GM23338 (cell line): ENCODE results near the gene PEAR1. TPM values are rescaled to one million over a fixed set of nuclear protein-coding genes. Genes with fewer than 3 reads are reported as not detected.
A peak's percentile ranks its signal among the peaks of the same experiment; 100 is the strongest.

ENCODE experiments used
- ATAC-seq: fragments of 200-7000 bp; cut with Tn5 transposase; 3 replicates; pipeline ENCODE4 v1.9.1; 2020
- DNase-seq: peaks from one replicate; pipeline ENCODE4 v3.0.0-alpha.2; 2015; ENCODE audit warnings: low spot score
- H2AFZ ChIP-seq: fragments of 200-600 bp; sonication (generic); 2 replicates; pipeline ENCODE4 v1.8.0; 2016; ENCODE audit warnings: antibody characterized with exemption, mild to moderate bottlenecking, moderate library complexity
- H3F3A ChIP-seq: fragments of 200-600 bp; sonication (generic); replicated peaks from 2 replicates; pipeline ENCODE4 v1.8.0; 2017; ENCODE audit warnings: antibody characterized with exemption, mixed run types, low read depth
- H3K27ac ChIP-seq: fragments of 200-600 bp; sonication (generic); 2 replicates; pipeline ENCODE4 v1.6.1; 2016; ENCODE audit warnings: low read depth
- H3K27me3 ChIP-seq: fragments of 200-600 bp; sonication (generic); 2 replicates; pipeline ENCODE4 v1.8.0; 2016; ENCODE audit warnings: mild to moderate bottlenecking, mixed run types, moderate library complexity; ENCODE audit not compliant: insufficient read depth
- H3K36me3 ChIP-seq: fragments of 200-600 bp; sonication (generic); 2 replicates; pipeline ENCODE4 v1.8.0; 2016; ENCODE audit warnings: mild to moderate bottlenecking; ENCODE audit not compliant: insufficient read depth
- H3K4me1 ChIP-seq: fragments of 200-600 bp; sonication (generic); 2 replicates; pipeline ENCODE4 v1.8.0; 2016; ENCODE audit warnings: mild to moderate bottlenecking, moderate library complexity; ENCODE audit not compliant: insufficient read depth
- H3K4me2 ChIP-seq: fragments of 200-600 bp; sonication (generic); 2 replicates; pipeline ENCODE4 v1.7.1; 2017; ENCODE audit warnings: mixed run types
- H3K4me3 ChIP-seq: fragments of 200-600 bp; sonication (generic); 2 replicates; pipeline ENCODE4 v1.6.1; 2016; ENCODE audit warnings: mixed run types
- H3K79me2 ChIP-seq: fragments of 200-600 bp; sonication (generic); replicated peaks from 2 replicates; pipeline ENCODE4 v1.8.0; 2017; ENCODE audit warnings: mild to moderate bottlenecking; ENCODE audit not compliant: insufficient read depth
- H3K9me2 ChIP-seq: fragments of 200-600 bp; sonication (generic); 2 replicates; pipeline ENCODE4 v1.8.0; 2017; ENCODE audit not compliant: insufficient read depth
- H4K20me1 ChIP-seq: fragments of 200-600 bp; sonication (generic); replicated peaks from 2 replicates; pipeline ENCODE4 v1.8.0; 2017; ENCODE audit warnings: mild to moderate bottlenecking; ENCODE audit not compliant: insufficient read depth
- H3K27ac Mint-ChIP-seq: 2 replicates; pipeline ENCODE4 v1.8.0; 2020; ENCODE audit warnings: inconsistent platforms, mild to moderate bottlenecking, moderate library complexity, mixed read lengths
- H3K27me3 Mint-ChIP-seq: 3 replicates; pipeline ENCODE4 v1.8.0; 2022; ENCODE audit warnings: low read depth, mild to moderate bottlenecking, moderate library complexity, mixed read lengths, inconsistent platforms; ENCODE audit not compliant: insufficient read depth, poor library complexity
- H3K36me3 Mint-ChIP-seq: 3 replicates; pipeline ENCODE4 v1.8.0; 2021; ENCODE audit warnings: low read depth, mild to moderate bottlenecking, inconsistent platforms, moderate library complexity, mixed read lengths
- H3K4me1 Mint-ChIP-seq: 3 replicates; pipeline ENCODE4 v1.8.0; 2020; ENCODE audit warnings: mild to moderate bottlenecking, inconsistent platforms, mixed read lengths
- H3K4me3 Mint-ChIP-seq: 3 replicates; pipeline ENCODE4 v1.8.0; 2021; ENCODE audit warnings: moderate library complexity, mild to moderate bottlenecking, inconsistent platforms, mixed read lengths
- H3K9me3 Mint-ChIP-seq: 3 replicates; pipeline ENCODE4 v1.8.0; 2020; ENCODE audit warnings: moderate library complexity, mild to moderate bottlenecking, inconsistent platforms, mixed read lengths
- ETS1 ChIP-seq: IDR thresholded peaks from 2 replicates; pipeline ENCODE4 v1.6.1; 2016; ENCODE audit warnings: antibody characterized with exemption
- EZH2 ChIP-seq: fragments of 200-600 bp; sonication (generic); IDR thresholded peaks from one replicate; pipeline ENCODE4 v1.8.0; 2017; ENCODE audit warnings: antibody characterized with exemption, mild to moderate bottlenecking, low read depth; ENCODE audit not compliant: unreplicated experiment
- REST ChIP-seq: IDR thresholded peaks from one replicate; pipeline ENCODE4 v1.6.1; 2018; ENCODE audit warnings: antibody characterized with exemption; ENCODE audit not compliant: unreplicated experiment
- ZNF114 ChIP-seq: fragments of 250-450 bp; sonication (Bioruptor Pico); IDR thresholded peaks from 2 replicates; pipeline ENCODE4 v1.5.0; 2020; ENCODE audit warnings: mild to moderate bottlenecking, moderate library complexity
- ZNF331 ChIP-seq: fragments of 250-450 bp; sonication (Bioruptor Pico); IDR thresholded peaks from 2 replicates; pipeline ENCODE4 v1.5.0; 2020; ENCODE audit warnings: low read depth, mild to moderate bottlenecking, moderate library complexity
- ZNF462 ChIP-seq: fragments of 250-450 bp; sonication (Bioruptor Pico); IDR thresholded peaks from 2 replicates; pipeline ENCODE4 v1.5.0; 2020; ENCODE audit warnings: mild to moderate bottlenecking, moderate library complexity
- polyA plus RNA-seq: library from polyadenylated mRNA; unstranded; fragments of >200 nt; fragmentation: Nextera tagmentation; extraction: Ambion mirVana; gene quantifications from 2 replicates; pipeline ENCODE4 v1.2.1, GENCODE V29; 2016
- total RNA-seq: library from RNA; depleted of rRNA; stranded (reverse); fragments of >200 nt; shearing (Covaris generic); gene quantifications from 2 replicates; pipeline ENCODE4 v1.2.3, GENCODE V29; 2014
- TF ChIP-seq, protein P1 (sequence below), 2 experiments: fragments of 200-600 bp in 1 of 2; sonication (generic) in 1 of 2; conservative IDR thresholded peaks; 2 replicates each; pipeline versions ENCODE4 v1.5.1 to v1.6.1; 2016 to 2017; ENCODE audit warnings: antibody characterized with exemption in 2 of 2, low read depth in 2 of 2, mild to moderate bottlenecking in 2 of 2, moderate library complexity in 1 of 2

The PEAR1 gene
- total and polyA plus RNA-seq, 2 experiments from 2014 or later, result 0.28 to 0.47 TPM

- no peak overlapping the region for H3K27ac ChIP-seq
- peak overlapping the region; percentile 74; the same call in 2 of the 3 replicates for H3K4me3 Mint-ChIP-seq
- ATAC-seq (no peak), DNase-seq (no peak)
- H3K4me2 ChIP-seq, result peak overlapping the region; percentile 92
- no peaks in the 10 kb centered on the region for H3K9me2 ChIP-seq
- H3K36me3 Mint-ChIP-seq, result no peaks in the 10 kb centered on the region
- peaks cover 25% of the 10 kb centered on the region for H3K4me1 Mint-ChIP-seq
- H2AFZ ChIP-seq, result no peak overlapping the region
- TF ChIP-seq ETS1 (no peak), REST (no peak), EZH2 (peak; percentile 67), ZNF114 (CRISPR knock-in tag) (no peak), ZNF331 (no peak), ZNF462 (CRISPR knock-in tag) (no peak)
- TF ChIP-seq, protein P1, sequence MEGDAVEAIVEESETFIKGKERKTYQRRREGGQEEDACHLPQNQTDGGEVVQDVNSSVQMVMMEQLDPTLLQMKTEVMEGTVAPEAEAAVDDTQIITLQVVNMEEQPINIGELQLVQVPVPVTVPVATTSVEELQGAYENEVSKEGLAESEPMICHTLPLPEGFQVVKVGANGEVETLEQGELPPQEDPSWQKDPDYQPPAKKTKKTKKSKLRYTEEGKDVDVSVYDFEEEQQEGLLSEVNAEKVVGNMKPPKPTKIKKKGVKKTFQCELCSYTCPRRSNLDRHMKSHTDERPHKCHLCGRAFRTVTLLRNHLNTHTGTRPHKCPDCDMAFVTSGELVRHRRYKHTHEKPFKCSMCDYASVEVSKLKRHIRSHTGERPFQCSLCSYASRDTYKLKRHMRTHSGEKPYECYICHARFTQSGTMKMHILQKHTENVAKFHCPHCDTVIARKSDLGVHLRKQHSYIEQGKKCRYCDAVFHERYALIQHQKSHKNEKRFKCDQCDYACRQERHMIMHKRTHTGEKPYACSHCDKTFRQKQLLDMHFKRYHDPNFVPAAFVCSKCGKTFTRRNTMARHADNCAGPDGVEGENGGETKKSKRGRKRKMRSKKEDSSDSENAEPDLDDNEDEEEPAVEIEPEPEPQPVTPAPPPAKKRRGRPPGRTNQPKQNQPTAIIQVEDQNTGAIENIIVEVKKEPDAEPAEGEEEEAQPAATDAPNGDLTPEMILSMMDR (conservative IDR thresholded peaks at IDR 0.05; ENCODE audit: low read depth in 2 of 2), result peak in 1 of 2 experiments; percentile 19; a peak in 1 of 4 replicates
- no peak overlapping the region for H3K27ac Mint-ChIP-seq
- H3F3A ChIP-seq, result peaks cover 9% of the 10 kb centered on the region; the same call in 1 of the 2 replicates
- H3K9me3 Mint-ChIP-seq, result no peaks in the 10 kb centered on the region; the same call in 1 of the 3 replicates
- peaks cover 18% of the 10 kb centered on the region; the same call in 1 of the 2 replicates for H3K4me1 ChIP-seq
- H3K27me3 Mint-ChIP-seq, result peaks cover 91% of the 10 kb centered on the region
- no peaks in the 10 kb centered on the region for H3K36me3 ChIP-seq
- H3K4me3 ChIP-seq, result peak overlapping the region; percentile 69; the same call in 1 of the 2 replicates
- peaks cover 100% of the 10 kb centered on the region for H3K27me3 ChIP-seq
- 0 out of 2 replicates have a peak, but pooled peaks cover 2% of the 10 kb centered on the region for H4K20me1 ChIP-seq
- H3K79me2 ChIP-seq, result no peaks in the 10 kb centered on the region
Observed at GRCh38 chr1:156925154-156926010, 31.9 kb downstream of the PEAR1 start.
